Measurements from ENCODE around the gene DMXL1.
A peak's percentile ranks its signal among the peaks of the same experiment; 100 is the strongest.
"Not testable (repeated sequence)": the region's sequence is repeated elsewhere in the genome, so short reads cannot be mapped to it uniquely, and the experiment has no call there.

Gene DMXL1

DNA sequence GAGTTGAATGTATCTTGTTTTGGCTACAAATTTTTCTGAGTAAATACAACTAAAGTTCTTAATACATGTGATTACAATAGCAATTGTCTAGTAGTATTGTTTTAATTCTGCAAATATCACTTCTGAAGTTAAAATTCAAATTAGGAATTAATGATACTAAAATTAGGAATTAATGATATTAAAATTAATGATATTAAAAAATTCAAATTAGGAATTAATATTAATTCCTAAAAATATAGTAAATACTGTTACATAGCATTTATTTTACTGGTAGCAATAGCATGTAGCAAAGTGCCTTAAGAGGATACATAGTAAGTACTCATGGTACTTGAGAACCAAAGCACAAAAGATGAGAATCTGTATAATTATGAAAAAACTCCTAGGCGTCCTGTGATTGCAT lies 136.2 kb downstream of the DMXL1 start:
- no peak for DNase-seq (ENCODE audit: low read depth in 4 of 4, low spot score in 1 of 4)

DNA sequence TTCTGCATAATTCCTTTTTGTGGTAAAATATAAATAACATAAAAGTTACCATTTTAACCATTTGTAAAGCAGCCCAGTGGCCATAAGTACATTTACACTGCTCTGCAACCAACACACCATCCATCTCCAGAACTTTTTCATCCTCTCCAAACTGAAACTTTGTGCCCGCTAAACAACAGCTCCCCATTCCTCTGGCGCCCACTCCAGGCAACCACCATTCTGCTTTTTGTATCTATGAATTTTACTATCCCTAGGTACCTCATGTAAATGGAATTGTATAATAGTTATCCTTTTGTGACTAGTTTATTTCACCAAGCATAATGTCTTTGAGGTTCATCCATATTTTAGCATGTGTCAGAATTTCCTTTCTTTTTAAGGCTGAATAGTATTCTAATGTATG lies 141.1 kb downstream of the DMXL1 start:
- DNase-seq (ENCODE audit: low read depth in 4 of 4, low spot score in 1 of 4) = no peak

DNA sequence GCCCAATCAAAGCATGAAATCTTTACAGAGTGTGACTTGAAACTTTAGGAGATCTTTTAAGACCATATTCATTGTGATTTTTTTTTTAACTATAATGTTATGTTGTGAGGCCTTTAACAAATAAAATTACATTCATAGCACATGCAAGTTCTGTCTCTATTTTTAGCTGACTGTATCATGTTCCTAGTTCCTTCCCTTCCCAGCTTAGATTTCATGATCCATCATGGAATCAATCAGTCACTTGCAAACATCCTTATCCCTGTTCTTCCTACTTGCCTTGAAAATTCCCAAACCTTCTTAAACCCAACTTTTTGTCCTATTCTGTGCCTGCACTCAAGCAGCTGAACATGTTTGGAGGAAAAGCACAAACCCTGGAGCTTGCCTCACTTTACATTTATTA lies 141.8 kb downstream of the DMXL1 start:
- no peak for DNase-seq (ENCODE audit: low read depth in 4 of 4, low spot score in 1 of 4)

DNA sequence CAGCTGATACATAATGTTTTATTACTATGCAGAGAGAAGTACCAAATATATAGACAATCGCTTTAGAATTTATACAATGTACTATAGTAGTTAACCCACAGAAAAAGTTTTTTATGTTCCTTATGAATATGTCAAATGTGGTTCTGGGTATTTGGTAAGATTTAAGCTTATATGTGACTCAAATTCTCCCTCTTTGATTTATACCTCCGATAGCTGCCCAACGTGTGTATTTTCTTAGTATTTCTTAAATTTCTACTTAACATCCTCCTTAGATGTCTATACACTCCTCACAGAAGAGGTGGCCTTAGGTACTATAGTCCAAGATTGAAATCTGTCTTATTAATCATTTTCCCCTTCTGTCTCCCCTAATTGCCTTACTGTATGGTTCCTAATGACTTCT lies 146.3 kb downstream of the DMXL1 start:
- DNase-seq (ENCODE audit: low read depth in 4 of 4, low spot score in 1 of 4) = no peak

DNA sequence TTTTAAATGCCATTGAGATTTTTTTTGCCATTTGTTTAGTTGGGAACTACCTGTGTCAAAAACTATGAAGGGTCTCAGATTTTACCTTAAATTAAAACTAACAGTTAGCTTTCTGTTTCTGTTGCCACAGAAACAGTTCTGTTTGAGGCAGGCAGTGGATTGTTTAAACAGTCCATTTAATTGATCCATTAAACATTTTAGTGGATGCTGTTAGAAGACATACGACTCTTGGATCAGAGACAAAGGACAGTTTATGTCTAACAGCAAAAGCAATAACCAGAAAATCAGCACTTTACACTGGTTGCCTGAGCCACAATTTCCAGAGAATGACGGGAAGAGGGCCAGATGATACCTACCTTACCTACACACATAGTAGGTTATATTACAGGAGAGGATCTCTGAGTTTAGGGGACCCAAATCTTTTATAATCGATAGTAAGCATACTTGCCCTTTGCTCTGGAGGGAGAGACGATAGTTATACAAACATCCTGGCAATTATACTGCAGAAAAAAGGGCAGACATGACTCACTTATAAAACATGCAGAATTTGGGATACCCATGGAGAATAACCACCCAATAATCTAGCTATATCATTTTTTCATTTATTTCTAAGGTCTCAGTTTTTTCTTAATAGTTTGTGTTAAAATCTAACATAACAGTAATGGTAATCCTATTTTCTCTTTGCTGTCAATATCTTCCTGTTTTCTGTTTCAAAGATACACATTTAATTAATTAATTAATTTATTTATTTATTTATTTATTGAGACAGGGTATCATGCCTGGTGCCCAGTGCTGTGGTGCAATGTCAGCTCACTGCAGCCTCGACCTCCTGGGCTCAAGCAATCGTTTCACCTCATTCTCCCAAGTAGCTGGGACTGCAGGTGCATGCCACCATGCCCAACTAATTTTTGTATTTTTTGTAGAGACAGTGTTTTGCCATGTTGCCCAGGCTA lies 148.2 kb downstream of the DMXL1 start:
- no peak for DNase-seq (ENCODE audit: low read depth in 4 of 4, low spot score in 1 of 4)

DNA sequence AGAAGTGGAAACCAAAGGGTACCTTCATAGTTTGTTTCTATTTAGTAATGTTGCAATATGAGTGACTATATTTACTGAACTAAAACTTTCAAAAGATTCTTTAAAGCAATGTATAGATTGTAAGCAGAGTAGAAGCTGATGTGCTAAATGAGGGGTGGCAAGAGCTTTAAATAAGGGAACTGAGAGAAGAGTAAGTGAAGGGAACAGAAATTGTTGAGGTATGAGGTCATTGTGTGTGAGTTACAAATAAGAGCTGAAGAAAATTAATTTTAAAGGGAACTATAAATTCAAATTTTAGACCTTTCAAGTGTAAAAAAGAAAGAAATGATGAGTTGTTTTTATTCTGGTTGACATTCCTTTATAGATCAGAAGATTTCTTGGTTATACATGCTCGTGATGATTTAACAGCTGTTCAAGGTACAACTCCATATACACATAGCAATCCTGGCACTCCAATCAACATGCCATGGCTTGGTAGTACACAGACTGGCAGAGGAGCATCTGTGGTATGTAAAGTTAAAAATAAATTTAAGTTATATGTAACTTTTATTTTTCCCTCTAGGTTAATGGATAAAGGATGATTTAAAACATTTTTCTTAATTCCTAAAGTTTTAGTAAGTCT lies 149.8 kb downstream of the DMXL1 start:
- DNase-seq (ENCODE audit: low read depth in 4 of 4, low spot score in 1 of 4) = no peak

DNA sequence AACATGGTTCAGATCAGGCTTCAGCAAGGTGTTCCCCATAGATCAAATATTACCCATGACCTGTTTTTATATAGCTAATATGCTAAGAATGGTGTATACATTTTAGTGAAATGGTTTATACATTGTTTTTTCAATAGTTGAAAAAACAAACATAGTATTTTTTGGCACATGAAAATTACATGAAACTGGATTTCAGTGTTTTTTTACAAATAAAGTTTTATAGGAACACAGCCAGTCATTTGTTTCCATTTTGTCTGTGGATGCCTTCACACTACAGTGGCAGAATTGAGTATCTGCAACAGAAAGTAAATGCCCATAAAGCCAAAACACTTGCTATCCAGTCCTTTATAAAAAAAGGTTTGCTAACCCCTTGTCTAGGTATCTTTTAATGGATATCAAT lies 150.4 kb downstream of the DMXL1 start:
- no peak for DNase-seq (ENCODE audit: low read depth in 4 of 4, low spot score in 1 of 4)

DNA sequence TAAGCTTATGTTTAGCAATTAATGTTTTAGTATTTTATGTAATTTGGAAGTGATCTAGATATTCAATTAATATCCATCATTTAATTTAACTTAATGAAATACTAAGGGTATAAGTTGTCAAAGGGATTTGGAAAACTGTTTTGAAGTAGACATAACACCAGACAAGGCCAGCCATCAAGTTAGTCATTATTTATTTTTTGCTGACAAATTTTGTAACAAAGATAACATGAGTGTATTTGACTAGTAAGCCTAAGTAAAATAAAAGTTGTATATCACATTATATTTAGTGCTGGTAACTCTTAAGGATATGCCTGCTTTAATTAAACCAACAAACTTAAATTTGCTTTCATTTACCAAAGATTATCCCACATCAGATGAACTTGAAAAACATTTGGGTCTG lies 159.1 kb downstream of the DMXL1 start:
- DNase-seq (ENCODE audit: low read depth in 4 of 4, low spot score in 1 of 4) = no peak

DNA sequence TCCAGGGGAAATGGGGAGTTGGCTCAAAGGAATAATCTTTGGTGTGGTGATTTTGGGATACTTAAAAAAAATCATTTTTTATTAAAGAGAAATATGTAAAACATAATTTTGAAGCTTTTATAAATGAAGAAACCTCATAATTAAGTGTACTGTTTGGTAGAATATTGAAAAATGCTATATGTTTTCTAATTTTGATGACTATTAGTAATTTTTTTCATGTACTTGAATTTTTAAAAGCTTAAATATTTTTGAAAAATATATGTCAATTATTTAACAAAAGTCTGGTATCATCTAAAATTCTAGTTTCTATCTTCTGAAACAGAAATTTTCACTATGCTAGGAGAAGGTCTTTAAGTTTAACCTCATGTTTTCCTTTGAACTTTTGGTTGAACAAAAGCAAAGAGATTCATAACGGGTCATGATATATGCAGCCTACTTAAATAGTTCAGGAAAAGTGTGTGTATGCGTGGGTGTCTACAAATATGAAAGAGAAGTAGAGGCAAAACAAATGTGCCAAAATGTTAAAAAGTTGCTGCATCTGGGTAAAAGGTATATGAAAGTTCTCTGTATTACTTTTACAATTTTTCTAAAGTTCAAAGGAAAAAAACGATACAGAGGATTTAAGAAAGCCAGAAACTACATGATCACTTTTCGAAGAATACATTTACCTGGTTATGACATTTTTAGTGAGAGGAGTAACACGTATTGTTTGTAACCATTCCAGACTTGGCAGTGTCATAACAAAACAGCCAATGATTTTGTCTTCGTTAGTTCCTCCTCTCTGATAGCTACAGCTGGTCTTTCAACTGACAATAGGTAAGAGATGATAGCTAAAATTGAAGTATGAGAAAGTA lies 167.6 kb downstream of the DMXL1 start:
- no peak for DNase-seq (ENCODE audit: low read depth in 4 of 4, low spot score in 1 of 4)

DNA sequence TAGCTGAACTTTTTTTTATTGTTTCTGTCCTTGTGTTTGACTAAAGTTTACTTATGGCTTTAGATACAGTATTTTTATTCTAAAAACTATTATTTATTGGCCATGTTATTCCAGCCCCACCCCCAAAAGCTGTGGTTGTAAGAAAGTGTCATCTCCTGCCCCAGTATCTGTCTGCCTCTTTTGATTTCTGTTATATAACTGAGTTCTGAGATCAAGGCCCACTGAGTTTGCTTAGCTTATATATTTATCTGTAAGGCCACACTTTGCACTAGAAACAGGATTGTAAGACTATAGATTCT lies 168.2 kb downstream of the DMXL1 start:
- no peak for DNase-seq (ENCODE audit: low read depth in 4 of 4, low spot score in 1 of 4)

DNA sequence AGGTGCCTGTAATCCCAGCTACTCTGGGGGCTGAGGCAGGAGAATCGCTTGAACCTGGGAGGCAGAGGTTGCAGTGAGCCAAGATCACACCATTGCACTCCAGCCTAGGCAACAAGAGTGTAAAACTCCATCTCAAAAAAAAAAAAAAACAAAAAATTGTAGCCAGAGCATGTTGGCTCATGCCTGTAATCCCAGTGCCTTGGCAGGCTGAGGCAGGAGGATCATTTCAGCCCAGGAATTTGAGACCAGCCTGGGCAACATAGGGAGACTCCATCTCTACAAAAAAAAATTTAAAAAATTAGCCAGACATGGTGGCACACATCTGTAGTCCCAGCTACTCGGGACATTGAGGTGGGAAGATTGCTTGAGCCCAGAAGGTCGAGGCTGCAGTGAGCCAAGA lies 168.9 kb downstream of the DMXL1 start:
- DNase-seq (ENCODE audit: low read depth in 4 of 4, low spot score in 1 of 4) = not testable (repeated sequence)

DNA sequence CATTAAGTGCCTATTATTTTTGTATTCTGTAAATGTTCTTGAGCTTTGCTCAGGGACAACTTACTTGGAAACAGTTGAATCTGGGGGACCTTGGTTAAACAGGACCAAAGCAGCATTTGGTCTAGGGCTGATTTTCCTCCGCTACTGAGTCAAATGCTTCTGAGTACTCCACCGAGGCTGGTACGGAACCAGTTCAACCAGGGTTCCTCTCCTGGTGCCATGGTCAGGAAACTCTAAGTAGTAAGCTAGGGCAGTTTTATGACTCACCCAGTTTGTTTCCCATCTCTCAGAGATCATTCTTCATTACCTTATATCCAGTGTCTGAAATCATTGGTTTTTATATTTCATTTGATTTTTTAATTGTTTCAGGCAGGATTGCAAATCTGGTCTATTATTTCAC lies 173.0 kb downstream of the DMXL1 start:
- DNase-seq (ENCODE audit: low read depth in 4 of 4, low spot score in 1 of 4) = no peak

DNA sequence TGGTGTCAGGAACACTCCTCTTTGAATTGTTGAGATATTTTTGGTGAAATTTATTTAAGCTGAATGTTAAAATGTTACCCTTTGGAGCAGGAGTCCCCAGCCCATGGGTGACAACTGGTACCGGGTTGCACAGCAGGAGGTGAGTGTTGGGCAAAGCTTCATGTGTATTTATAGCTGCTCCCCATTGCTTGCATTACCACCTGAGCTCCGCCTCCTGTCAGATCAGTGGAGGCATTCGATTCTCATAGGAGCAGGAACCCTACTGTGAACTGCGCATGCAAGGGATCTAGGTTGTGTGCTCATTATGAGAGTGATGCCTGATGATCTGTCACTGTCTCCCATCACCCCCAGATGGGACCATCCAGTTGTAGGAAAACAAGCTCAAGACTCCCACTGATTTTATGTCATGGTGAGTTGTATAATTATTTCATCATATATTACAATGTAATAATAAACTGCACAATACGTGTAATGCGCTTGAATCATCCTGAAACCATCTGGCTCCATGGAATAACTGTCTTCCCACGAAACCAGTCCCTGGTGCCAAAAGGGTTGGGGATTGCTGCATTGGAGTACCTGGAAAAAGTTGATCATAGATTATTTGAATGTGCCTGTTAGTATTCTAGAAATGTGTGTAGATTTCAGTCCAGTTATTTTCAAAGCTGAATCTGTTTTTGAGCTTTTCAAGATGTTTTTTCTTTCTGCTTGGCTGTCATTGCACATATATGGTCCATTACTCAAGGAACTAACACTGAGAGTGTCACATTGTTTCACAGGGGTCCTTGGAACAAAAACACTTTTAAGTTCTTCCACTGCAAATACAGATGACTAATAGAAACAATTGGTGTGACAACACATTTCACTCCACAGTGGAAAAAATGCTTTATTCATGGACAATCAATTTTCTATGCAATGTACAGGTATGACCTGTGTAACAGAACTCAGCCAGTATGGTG lies 180.3 kb downstream of the DMXL1 start:
- DNase-seq (ENCODE audit: low read depth in 4 of 4, low spot score in 1 of 4) = no peak

DNA sequence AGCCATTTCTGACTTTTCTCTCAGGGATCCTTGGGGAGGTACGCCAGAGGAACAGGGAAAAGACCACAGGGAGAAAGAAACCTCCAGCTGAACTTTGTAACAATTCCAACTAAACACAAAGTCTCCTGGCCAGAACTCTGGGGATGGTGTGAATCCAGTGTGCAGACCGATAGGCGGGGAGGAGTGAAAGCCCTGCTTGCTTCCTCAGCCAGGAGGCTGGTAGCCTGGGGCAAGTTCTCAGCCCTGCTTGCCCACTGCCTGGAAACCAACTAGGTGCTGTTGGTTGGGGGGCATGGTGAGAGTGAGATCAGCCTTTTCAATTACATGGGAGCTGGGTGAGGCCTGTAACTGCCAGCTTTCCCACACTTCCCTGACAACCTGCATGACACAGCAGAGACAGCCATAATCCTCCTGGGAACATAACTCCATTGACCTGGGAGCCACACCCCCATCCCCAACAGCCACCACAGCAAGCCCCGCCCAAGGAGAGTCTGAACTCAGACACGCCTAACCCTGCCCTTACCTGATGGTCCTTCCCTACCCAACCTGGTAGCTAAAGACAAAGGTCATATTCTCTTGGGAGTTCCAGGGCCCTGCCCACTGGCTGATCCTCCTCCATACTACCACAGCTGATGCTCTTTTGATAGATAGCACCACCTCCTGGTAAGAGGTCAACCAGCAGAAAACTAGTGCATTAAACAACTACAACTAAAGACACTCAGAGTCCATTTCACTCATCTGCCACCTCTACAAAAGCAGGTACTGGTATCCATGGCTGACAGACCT lies 184.9 kb downstream of the DMXL1 start:
- no peak for DNase-seq (ENCODE audit: low read depth in 4 of 4, low spot score in 1 of 4)

DNA sequence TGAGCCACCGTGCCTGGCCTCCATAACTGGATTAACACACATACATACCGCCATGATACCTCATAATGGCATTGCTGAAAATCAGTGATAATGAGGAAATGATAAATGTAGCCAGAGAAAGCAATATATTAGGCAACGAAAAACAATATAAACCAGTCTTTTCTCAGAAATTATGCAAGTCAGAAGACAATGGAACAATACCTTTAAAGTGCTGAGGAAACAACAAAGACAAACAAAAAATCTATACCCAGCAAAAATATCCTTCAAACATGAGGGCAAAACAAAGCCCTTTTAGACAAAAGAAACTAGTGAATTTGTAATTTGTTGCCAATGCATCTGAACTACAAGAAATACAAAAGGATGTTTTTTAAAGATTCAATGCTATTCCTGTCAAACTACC lies 186.7 kb downstream of the DMXL1 start:
- no peak for DNase-seq (ENCODE audit: low read depth in 4 of 4, low spot score in 1 of 4)

DNA sequence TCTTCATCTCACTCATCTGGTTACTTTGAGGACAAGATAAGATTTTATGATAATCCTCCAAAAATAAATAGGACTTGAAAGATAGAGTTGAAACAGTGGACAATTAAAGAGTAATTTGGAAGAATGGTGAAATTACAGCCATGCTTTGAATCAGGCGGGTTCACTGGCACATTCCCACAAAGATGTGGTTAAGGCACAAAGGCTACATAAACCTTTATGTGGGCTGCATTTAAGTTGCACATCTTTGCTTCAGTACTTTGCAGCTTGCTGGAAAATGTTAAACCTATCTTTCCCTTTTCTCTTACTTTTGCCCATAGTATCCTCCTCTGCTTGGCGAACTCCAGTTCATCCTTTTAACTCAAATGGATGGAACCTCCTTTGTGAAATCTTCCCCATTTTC lies 192.8 kb downstream of the DMXL1 start:
- DNase-seq (ENCODE audit: low read depth in 4 of 4, low spot score in 1 of 4) = no peak

DNA sequence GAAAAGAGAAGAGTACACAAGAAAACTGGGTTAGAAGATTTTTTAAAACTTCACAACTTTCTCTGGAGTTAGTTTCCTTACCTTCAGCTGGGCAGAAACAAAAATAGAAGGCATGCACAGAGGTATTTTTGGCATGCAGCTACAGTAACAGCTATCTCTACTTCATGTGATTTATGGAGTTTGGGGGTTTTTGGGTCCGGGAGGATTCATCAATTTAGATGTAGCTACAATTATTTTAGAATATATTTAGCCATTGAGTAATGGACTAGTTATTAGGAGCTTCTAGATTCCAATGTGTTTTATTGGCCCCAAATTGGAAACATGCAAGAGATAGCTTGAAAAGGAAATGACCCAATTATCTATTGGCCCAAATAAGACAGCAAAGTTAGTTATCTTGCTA lies 193.3 kb downstream of the DMXL1 start:
- no peak for DNase-seq (ENCODE audit: low read depth in 4 of 4, low spot score in 1 of 4)

DNA sequence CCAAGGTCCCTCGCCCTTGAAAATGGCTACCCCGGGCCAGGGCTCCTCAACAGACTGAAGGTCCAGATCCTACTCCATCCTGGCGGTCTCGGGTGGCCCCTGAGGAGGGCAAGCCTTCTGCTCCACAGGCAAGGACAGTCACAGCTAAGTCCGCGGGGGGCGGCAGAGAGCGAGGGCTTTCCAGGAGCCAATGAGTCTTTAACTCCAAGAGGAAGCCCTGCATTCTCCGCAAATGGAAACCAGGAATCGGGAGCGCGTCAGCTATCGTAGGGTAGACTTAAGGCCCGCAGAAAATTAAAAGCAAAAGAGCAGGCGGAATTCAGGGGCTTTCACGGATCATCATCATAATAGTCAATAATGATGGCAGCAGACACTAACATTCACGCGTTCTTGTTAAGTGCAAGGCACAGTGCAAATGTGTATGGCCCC lies 197.1 kb downstream of the DMXL1 start:
- DNase-seq (ENCODE audit: low read depth in 4 of 4, low spot score in 1 of 4) = peak; percentile 53 to 59 (median 56)

DNA sequence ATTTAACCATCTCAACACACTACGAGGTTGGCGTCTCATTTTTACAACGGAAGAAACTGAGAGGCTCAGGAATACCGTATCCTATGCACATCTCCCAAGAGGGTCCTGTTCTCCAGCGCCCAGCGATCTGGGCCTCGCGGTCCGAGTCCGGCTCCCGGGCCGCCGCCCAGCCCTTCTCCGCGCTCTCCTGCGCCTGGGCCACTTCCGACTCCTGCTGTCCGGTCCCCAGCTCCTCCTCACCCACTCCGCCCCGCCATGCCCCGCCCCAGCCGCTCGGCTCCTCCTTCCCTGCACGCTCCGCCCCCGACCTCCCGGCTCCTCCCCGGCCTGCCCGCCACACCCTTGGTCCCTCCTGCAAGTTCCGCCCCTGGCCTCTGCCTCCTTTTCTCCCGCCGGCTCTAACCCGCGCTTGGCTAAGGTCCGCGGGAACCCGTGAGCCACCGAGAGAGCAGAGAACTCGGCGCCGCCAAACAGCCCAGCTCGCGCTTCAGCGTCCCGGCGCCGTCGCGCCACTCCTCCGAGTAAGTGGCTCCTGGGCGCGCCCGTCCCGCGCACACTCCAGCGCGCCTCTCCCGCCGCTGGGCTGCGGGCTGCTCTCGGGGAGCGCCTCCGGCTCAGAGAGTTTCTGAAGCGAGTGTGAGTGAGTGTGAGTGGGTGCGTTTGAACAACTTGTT lies 197.6 kb downstream of the DMXL1 start:
- peak; percentile 83 to 98 (median 96) for DNase-seq (ENCODE audit: low read depth in 4 of 4, low spot score in 1 of 4)

Measured in stimulated activated CD4-positive, alpha-beta T cell treated with anti-CD3 and anti-CD28 coated beads, Interleukin-1b, Interleukin-23, amount 100 ng/mL, for 24 hours (primary cell).